HG02840 (cell line): Measurements from ENCODE around the gene PATZ1.
"Not testable (repeated sequence)": the region's sequence is repeated elsewhere in the genome, so short reads cannot be mapped to it uniquely, and the experiment has no call there.

Source experiments
- ATAC-seq: cut with Tn5 transposase; IDR thresholded peaks from one replicate; pipeline ENCODE4 v1.9.1; 2021; ENCODE audit warnings: mild to moderate bottlenecking, moderate library complexity, moderate number of reproducible peaks; ENCODE audit not compliant: unreplicated experiment, low FRiP score

PATZ1 gene, protein sequence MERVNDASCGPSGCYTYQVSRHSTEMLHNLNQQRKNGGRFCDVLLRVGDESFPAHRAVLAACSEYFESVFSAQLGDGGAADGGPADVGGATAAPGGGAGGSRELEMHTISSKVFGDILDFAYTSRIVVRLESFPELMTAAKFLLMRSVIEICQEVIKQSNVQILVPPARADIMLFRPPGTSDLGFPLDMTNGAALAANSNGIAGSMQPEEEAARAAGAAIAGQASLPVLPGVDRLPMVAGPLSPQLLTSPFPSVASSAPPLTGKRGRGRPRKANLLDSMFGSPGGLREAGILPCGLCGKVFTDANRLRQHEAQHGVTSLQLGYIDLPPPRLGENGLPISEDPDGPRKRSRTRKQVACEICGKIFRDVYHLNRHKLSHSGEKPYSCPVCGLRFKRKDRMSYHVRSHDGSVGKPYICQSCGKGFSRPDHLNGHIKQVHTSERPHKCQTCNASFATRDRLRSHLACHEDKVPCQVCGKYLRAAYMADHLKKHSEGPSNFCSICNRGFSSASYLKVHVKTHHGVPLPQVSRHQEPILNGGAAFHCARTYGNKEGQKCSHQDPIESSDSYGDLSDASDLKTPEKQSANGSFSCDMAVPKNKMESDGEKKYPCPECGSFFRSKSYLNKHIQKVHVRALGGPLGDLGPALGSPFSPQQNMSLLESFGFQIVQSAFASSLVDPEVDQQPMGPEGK

GRCh38 chr22:31346255-31346732 lies at the start of gene PATZ1:
Gene PATZ1 (minus strand): TSS chr22:31346346. CDS start chr22:31345602, 744 bp downstream.
- ATAC-seq = peak; percentile 35

DNA sequence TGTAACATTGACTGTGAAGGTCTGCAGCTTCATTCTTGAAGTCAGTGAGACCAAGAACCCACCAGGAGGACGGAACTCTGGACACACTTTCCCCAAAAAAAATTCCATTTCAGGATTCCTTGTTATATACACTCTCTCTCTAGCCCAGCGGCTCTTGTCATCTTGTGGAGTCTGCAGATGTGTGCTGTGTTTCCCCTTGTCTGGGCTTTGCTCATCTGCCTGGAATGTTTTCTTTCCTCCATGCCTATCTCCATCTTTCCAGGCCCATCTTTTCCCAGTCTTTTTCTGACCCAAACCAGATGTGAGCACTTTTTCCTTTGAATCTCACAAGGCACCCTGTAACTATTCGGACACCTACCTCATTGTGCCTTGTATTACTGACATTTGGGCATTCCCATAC lies 48.2 kb upstream of the PATZ1 start:
- ATAC-seq = no peak

DNA sequence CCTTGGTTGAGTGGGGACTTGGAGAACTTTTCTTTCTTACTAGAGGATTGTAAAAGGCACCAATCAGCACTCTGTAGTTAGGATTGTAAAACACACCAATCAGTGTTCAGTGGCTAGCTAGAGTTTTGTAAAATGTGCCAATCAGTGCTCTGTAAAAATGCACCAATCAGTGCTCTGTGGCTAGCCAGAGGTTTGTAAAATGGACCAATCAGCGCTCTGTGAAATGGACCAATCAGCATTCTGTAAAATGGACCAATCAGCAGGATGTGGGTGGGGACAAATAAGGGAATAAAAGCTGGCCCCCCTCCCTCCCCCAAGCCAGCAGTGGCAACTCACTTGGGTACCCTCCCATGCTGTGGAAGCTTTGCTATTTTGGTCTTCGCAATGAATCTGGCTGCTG lies 47.7 kb upstream of the PATZ1 start:
- ATAC-seq = no peak

DNA sequence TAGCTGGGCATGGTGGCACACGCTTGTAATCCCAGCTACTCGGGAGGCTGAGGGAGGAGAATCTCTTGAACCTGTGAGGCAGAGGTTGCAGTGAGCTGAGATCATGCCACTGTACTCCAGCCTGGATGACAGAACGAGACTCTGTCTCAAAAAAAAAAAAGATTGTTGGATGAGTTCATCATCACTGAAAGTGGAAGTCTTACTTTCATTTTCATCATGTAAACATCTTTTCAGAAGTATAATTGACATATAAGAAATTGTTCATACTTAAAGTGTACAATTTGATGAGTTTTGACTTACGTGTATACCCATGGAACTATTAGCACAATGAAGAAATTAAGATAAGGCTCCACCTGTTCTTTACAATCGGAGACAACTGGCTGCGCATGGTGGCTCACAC lies 32.5 kb upstream of the PATZ1 start:
- not testable (repeated sequence) for ATAC-seq

DNA sequence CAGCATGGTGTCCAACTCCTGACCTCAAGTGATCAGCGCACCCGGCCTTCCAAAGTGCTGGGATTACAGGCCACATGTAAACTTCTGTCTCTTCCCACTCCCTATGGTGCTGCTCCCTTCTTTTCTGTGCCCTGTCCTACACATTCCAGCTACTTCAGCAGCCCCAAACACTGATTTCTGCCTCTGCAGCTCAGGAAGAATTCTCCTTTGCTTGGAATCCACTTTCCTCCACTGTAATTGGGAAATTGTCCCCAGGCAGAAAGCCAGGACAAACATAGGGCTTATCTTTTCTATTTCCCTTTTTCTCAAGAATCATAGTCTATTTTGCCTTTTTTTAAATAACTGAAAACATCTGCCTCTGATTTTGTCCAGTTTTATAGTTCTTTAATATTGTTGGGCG lies 32.0 kb upstream of the PATZ1 start:
- ATAC-seq = no peak

GRCh38 chr22:31377612-31378011 lies 31.5 kb upstream of the PATZ1 start:
- no peak for ATAC-seq

DNA sequence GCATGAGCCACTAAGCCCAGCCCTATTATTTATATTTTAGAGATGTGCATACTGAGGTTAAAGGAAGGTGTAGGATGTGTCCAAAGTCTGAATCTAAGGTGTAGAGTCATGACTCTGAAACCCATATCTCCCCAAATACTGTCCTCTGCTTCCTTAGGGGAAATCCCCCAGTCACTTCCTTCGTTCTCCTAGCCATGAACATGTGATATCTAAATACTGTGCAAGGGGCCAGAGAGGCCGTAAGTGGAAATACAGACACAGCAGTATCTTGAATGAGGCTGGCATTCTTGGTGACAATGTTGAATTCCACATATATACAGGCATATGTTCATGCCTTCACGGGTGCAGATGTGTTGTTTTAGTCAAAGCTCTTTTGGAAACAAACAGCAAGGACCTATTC lies 21.3 kb upstream of the PATZ1 start:
- no peak for ATAC-seq

DNA sequence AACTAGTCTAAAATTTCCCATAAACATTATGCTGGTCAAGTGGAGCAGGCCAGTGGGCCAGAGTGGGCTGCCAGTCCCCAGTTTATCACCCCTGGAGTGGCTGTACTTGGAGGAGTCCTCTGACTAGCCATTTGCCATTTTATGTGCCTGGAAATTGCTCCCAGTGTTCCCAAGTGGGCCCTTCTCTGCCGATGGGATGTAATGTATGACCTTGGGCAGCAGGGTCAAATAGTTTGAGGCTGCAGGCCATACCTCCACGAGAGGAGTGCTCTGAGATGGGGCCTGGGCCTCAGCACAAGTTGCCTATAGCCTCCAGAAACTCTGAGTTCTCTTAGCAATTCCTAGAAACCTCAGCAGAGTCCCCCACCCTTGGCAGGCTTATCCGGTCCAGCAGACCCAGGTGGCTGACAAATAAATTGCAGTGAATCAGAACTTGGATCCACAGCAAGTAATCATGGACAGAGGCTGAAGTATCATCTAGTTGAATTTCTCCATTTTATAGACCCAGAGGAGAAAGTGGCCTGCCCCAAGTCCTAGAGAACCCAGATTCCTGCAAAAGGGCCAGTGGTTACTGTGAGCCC lies 17.8 kb upstream of the PATZ1 start:
- ATAC-seq = no peak

GRCh38 chr22:31361743-31362142 lies 15.6 kb upstream of the PATZ1 start:
- ATAC-seq = no peak

DNA sequence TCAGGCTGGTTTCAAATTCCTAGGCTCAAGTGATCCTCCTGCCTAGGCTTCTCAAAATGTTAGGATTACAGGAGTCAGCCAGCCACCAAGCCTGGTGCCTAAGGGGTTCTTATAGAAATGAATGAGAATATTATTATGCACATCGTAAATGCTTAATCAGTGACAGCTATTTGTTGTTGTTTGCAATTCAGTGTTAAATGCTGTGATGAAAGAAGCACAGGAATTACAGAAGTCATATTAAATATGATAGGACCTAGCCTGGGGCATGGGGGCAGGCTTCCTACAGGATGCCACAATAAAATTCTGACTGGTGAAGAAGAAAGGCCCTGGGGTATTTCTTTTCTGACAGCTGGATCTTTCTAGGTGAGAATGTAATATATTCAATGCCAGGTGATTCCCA lies 13.9 kb upstream of the PATZ1 start:
- no peak for ATAC-seq

GRCh38 chr22:31354515-31354914 lies 8.4 kb upstream of the PATZ1 start:
- no peak for ATAC-seq

- ATAC-seq = no peak
Measured at GRCh38 chr22:31350410-31350863, 4.3 kb upstream of the PATZ1 start.

GRCh38 chr22:31349960-31350359 lies 3.8 kb upstream of the PATZ1 start:
- ATAC-seq = no peak

DNA sequence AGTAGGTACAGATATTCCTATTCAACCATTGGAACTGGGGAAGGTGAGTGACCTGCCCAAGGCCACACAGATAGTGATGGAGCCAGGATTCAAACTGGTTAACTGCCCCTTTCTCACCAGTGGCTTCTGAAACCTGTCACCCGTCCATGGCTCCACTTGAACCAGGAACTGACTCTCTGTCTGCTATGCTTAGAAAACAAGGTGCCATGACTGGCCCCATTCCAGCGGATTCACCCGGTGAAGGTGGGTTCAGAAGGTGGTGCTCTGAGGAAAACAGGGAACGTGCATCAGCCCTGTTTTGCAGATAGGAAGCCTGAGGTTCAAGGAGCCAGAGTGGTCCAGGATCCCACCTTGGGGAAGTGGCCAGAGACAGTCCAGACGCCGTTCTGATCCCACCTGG lies 2.6 kb upstream of the PATZ1 start:
- ATAC-seq = no peak

DNA sequence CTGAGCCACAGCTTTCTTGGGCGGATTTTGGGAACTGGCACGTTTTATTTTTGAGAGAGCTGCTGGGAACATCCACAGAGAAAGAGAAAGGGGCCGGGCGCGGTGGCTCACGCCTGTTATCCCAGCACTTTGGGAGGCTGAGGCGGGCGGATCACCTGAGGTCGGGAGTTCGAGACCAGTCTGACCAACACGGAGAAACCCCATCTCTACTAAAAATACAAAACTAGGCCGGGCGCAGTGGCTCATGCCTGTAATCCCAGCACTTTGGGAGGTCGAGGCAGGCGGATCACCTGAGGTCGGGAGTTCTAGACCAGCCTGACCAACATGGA lies 1.8 kb upstream of the PATZ1 start:
- not testable (repeated sequence) for ATAC-seq

DNA sequence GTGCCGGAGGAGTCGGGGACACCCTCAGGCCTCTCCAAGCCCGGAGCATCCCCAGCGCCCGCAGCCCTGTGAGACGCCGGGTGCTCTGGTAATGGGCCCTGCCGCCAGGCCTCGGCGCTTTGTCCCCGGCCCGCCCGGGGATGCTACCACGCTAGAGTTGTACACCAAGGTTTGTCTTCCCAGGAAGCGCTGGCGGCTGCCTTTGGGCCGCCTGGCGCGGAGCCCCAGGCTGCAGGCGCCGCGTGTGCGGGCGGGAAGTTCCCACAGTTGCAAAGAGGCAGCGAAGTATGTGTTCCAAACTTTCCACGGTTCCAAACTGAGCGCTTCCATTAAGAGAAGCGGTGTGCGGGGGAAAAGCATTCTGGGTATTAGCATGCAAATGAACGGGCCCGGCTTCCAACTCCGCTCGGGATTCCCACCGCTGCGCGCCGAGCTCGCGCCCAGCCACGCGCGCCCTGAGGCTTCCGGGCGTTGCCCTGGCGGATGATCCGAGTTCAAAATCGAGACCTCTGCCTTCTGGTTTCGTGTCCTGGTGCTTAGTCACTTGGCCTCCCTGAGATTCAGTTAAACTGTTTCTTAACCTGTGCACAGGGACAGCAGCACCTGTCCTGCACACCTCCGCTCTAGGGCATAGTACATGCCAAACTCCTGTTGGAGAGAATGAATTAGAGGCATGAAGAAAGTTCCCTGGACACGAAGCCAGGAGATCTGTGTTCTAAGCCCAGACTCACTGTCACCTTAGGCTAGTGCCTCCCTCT lies 1.3 kb upstream of the PATZ1 start:
- ATAC-seq = no peak

- no peak for ATAC-seq
Measured at GRCh38 chr22:31346733-31347250, 646 bp upstream of the PATZ1 start.

GRCh38 chr22:31345331-31346254 lies 553 bp downstream of the PATZ1 start:
- peak; percentile 48 for ATAC-seq

GRCh38 chr22:31344578-31345330 lies 1.4 kb downstream of the PATZ1 start:
- no peak for ATAC-seq
